Measurements from ENCODE around the gene SRCIN1. TPM values are rescaled to one million over a fixed set of nuclear protein-coding genes. Genes with fewer than 3 reads are reported as not detected.

The SRCIN1 gene
- total RNA-seq, 1 experiment from 2014 or later = 6.9 TPM

DNA sequence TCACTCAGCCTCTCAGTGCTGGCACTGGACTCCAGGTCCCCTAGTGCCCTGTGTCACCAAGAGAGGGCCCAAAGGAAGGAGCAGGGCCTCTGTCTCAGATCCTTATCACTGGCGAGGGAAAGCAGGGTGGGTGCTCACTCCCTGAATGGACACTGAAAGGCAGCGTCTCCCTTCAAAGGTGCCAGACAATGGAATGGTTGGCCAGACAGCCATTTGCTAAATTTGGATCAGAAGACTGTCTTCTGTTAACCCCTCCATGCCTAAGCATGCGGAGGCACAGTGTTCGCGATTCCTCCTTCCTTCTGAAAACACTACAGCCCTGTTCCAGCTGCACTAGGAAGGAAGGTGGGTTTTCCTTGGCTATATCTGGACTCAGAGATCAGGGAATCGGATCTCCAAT lies 48.4 kb downstream of the SRCIN1 start:
- H2BK120ac ChIP-seq (ENCODE audit: low read depth, low read length, poor library complexity, severe bottlenecking) = no peak overlapping the region
- no peak overlapping the region for H3K18ac ChIP-seq (ENCODE audit: insufficient read length, low read depth, low read length)
- H4K8ac ChIP-seq (replicated peaks; ENCODE audit: insufficient read length, low read depth, low read length) = no peak overlapping the region
- H2BK5ac ChIP-seq (ENCODE audit: insufficient read length, low read length) = no peak overlapping the region
- no peak overlapping the region for H3K4ac ChIP-seq (ENCODE audit: low read depth, low read length)
- H3K9me3 Mint-ChIP-seq = no peaks in the 10 kb centered on the region
- H3K79me2 ChIP-seq (ENCODE audit: insufficient read depth, low read length) = no peaks in the 10 kb centered on the region
- H3K36me3 Mint-ChIP-seq (ENCODE audit: insufficient read depth in 1 of 3, low read depth in 3 of 3) = peaks cover 0 to 3% (median 3%) of the 10 kb centered on the region in 3 experiments; a peak in 3 of 7 replicates
- no peak overlapping the region for H3K4me2 ChIP-seq (ENCODE audit: insufficient read depth, insufficient read length, low read length)
- H2AK5ac ChIP-seq (ENCODE audit: insufficient read length, low read length) = no peak overlapping the region
- H4K91ac ChIP-seq (ENCODE audit: insufficient read length, low read depth, low read length) = no peak overlapping the region
- H3K14ac ChIP-seq (ENCODE audit: insufficient read depth, low read length) = no peak overlapping the region
- no peak overlapping the region for H3T11ph ChIP-seq (ENCODE audit: low read length)
- peaks cover 24 to 34% of the 10 kb centered on the region in 2 experiments for H3K4me1 Mint-ChIP-seq
- no peaks in the 10 kb centered on the region for H3K4me1 ChIP-seq (ENCODE audit: insufficient read depth, low read length)
- no peak for DNase-seq
- H3K23ac ChIP-seq (ENCODE audit: insufficient read length, low read depth, low read length) = no peak overlapping the region
- no peak overlapping the region for H2BK15ac ChIP-seq (ENCODE audit: low read depth, low read length)
- peaks cover 2% of the 10 kb centered on the region for H4K20me1 ChIP-seq (ENCODE audit: control insufficient read depth, insufficient read depth, insufficient read length)
- H3K9me3 ChIP-seq (ENCODE audit: control insufficient read depth, low read depth, low read length) = no peaks in the 10 kb centered on the region
- WGBS (ENCODE audit: extremely low coverage, insufficient read length, low lambda C conversion rate) = no CpG with 5 or more reads among the region's 6 CpGs
- H3K23me2 ChIP-seq (ENCODE audit: insufficient read length, low read depth, low read length, poor library complexity, severe bottlenecking) = peaks cover 12% of the 10 kb centered on the region
- no peak overlapping the region for H4K5ac ChIP-seq (ENCODE audit: insufficient read length, low read depth, low read length)
- no peaks in the 10 kb centered on the region for H3K79me1 ChIP-seq (ENCODE audit: insufficient read depth, low read depth, low read length, poor library complexity, severe bottlenecking)
- no peak overlapping the region for H3K27ac Mint-ChIP-seq
- peaks cover 33% of the 10 kb centered on the region for H3K27me3 ChIP-seq (ENCODE audit: insufficient read depth, low read length)
- TF ChIP-seq, protein P1, sequence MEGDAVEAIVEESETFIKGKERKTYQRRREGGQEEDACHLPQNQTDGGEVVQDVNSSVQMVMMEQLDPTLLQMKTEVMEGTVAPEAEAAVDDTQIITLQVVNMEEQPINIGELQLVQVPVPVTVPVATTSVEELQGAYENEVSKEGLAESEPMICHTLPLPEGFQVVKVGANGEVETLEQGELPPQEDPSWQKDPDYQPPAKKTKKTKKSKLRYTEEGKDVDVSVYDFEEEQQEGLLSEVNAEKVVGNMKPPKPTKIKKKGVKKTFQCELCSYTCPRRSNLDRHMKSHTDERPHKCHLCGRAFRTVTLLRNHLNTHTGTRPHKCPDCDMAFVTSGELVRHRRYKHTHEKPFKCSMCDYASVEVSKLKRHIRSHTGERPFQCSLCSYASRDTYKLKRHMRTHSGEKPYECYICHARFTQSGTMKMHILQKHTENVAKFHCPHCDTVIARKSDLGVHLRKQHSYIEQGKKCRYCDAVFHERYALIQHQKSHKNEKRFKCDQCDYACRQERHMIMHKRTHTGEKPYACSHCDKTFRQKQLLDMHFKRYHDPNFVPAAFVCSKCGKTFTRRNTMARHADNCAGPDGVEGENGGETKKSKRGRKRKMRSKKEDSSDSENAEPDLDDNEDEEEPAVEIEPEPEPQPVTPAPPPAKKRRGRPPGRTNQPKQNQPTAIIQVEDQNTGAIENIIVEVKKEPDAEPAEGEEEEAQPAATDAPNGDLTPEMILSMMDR (conservative IDR thresholded peaks at IDR 0.05) = no peak
- H2BK20ac ChIP-seq (ENCODE audit: low read depth, low read length, poor library complexity, severe bottlenecking) = no peak overlapping the region
- H2BK12ac ChIP-seq (ENCODE audit: insufficient read length, low read depth, low read length) = no peak overlapping the region
- H3K27ac ChIP-seq (ENCODE audit: insufficient read length, low read depth, low read length) = no peak overlapping the region
- H3K4me3 Mint-ChIP-seq = peak overlapping the region in 1 of 2 experiments; percentile 71; a peak in 3 of 5 replicates
- H2AFZ ChIP-seq (ENCODE audit: low read length) = no peak overlapping the region
- H3K27me3 Mint-ChIP-seq (ENCODE audit: low read depth) = peaks cover 73% of the 10 kb centered on the region
- no peak overlapping the region for H3K9ac ChIP-seq (ENCODE audit: extremely low read depth, insufficient read length, low read length)
- H3K56ac ChIP-seq (ENCODE audit: insufficient read length, low read depth, low read length) = no peak overlapping the region

Data from H9 (cell line).